CD8-positive, alpha-beta memory T cell (primary cell): ENCODE results near the gene GFOD1. TPM values are rescaled to one million over a fixed set of nuclear protein-coding genes. Genes with fewer than 3 reads are reported as not detected.
A peak's percentile ranks its signal among the peaks of the same experiment; 100 is the strongest.

Experiments used
- CTCF ChIA-PET: fragments of 350-600 bp; sonication (Branson Sonifier 250); formaldehyde crosslinking; loops from one replicate; lab custom pipeline; 2021; ENCODE audit warnings: antibody characterized with exemption; lab: Charles Lee
- POLR2A ChIA-PET: fragments of 350-600 bp; sonication (Branson Sonifier 250); formaldehyde crosslinking; loops from one replicate; lab custom pipeline; 2021; ENCODE audit warnings: antibody characterized with exemption; lab: Charles Lee
- DNase-seq, 5 donors: peaks; one replicate each; pipeline versions ENCODE4 v3.0.0 to v3.0.0-alpha.2; 2020 to 2022; ENCODE audit warnings: mixed read lengths in 1 of 5
- H3K27ac ChIP-seq: one replicate; pipeline ENCODE4 v1.7.0; 2013; ENCODE audit warnings: low read depth, mild to moderate bottlenecking, low read length, moderate library complexity
- H3K27me3 ChIP-seq: 2 replicates; pipeline ENCODE4 v1.7.0; 2013; ENCODE audit warnings: low read length, mild to moderate bottlenecking; ENCODE audit not compliant: insufficient read depth, poor library complexity, severe bottlenecking
- H3K36me3 ChIP-seq: 2 replicates; pipeline ENCODE4 v1.7.0; 2013; ENCODE audit warnings: mild to moderate bottlenecking, low read length, moderate library complexity; ENCODE audit not compliant: insufficient read depth
- H3K4me1 ChIP-seq: 2 replicates; pipeline ENCODE4 v1.7.0; 2013; ENCODE audit warnings: mild to moderate bottlenecking, low read length, moderate library complexity; ENCODE audit not compliant: insufficient read depth
- H3K4me3 ChIP-seq: 2 replicates; pipeline ENCODE4 v1.7.0; 2013; ENCODE audit warnings: mild to moderate bottlenecking, low read length
- H3K9me3 ChIP-seq: 2 replicates; pipeline ENCODE4 v1.7.0; 2013; ENCODE audit warnings: mild to moderate bottlenecking, low read length
- H3K27ac Mint-ChIP-seq, 8 donors: one replicate each; pipeline ENCODE4 v1.8.0; 2020 to 2021; ENCODE audit warnings: mixed read lengths in 8 of 8, mild to moderate bottlenecking in 6 of 8, inconsistent platforms in 3 of 8, moderate library complexity in 3 of 8
- H3K27me3 Mint-ChIP-seq, 2 donors: one replicate each; pipeline ENCODE4 v1.8.0; 2020 to 2021; ENCODE audit warnings: mixed read lengths in 2 of 2, mild to moderate bottlenecking in 1 of 2, moderate library complexity in 1 of 2
- H3K36me3 Mint-ChIP-seq, 3 donors: one replicate each; pipeline ENCODE4 v1.8.0; 2020 to 2021; ENCODE audit warnings: mixed read lengths in 3 of 3, inconsistent platforms in 1 of 3, mild to moderate bottlenecking in 1 of 3
- H3K4me1 Mint-ChIP-seq, 3 donors: one replicate each; pipeline ENCODE4 v1.8.0; 2020 to 2021; ENCODE audit warnings: mixed read lengths in 3 of 3, inconsistent platforms in 1 of 3, mild to moderate bottlenecking in 1 of 3
- H3K4me3 Mint-ChIP-seq, 7 donors: one replicate each; pipeline ENCODE4 v1.8.0; 2020 to 2021; ENCODE audit warnings: mixed read lengths in 7 of 7, mild to moderate bottlenecking in 6 of 7, moderate library complexity in 4 of 7, inconsistent platforms in 2 of 7
- H3K9me3 Mint-ChIP-seq, 5 donors: one replicate each; pipeline ENCODE4 v1.8.0; 2020 to 2022; ENCODE audit warnings: mixed read lengths in 5 of 5, mild to moderate bottlenecking in 3 of 5, moderate library complexity in 2 of 5, inconsistent platforms in 1 of 5
- polyA plus RNA-seq: library from polyadenylated mRNA; unstranded; fragments of 300-500 nt; fragmentation: Illumina TruSeq; gene quantifications from one replicate; pipeline ENCODE4 v1.2.3, GENCODE V29; 2021
- total RNA-seq, 2 experiments: library from RNA; stranded (reverse); gene quantifications; one replicate each; pipeline ENCODE4 v1.2.3, GENCODE V29; 2021

GFOD1 gene
- total and polyA plus RNA-seq, 3 experiments from 2014 or later = 3.6 to 8.7 (median 8.2) TPM

GRCh38 chr6:13480631-13481501, 6.5 kb downstream of the GFOD1 start:
- CTCF ChIA-PET = no interaction called here
- Mint-ChIP-seq H3K27me3 (peaks cover 0 to 2% of the 10 kb centered on the region in 2 donors), H3K9me3 (no peaks in the 10 kb centered on the region), H3K4me3 (peak overlapping the region in 1 of 7 donors; percentile 69), H3K36me3 (peaks cover 0 to 3% (median 2%) of the 10 kb centered on the region in 3 donors), H3K27ac (peak overlapping the region in 3 of 8 donors; percentile 26 to 80 (median 35)), H3K4me1 (peaks cover 35 to 44% (median 41%) of the 10 kb centered on the region in 3 donors)
- peaks cover 11% of the 10 kb centered on the region for H3K4me1 ChIP-seq
- no peak overlapping the region for H3K27ac ChIP-seq
- no peak overlapping the region for H3K4me3 ChIP-seq
- POLR2A ChIA-PET = no interaction called here
- DNase-seq = no peak
- no peaks in the 10 kb centered on the region for H3K9me3 ChIP-seq
- H3K27me3 ChIP-seq = no peaks in the 10 kb centered on the region
- H3K36me3 ChIP-seq = no peaks in the 10 kb centered on the region

GRCh38 chr6:13479971-13480434, 7.4 kb downstream of the GFOD1 start:
- H3K4me1 ChIP-seq = peaks cover 4% of the 10 kb centered on the region
- H3K27ac ChIP-seq = no peak overlapping the region
- Mint-ChIP-seq H3K27me3 (peaks cover 0 to 2% of the 10 kb centered on the region in 2 donors), H3K4me1 (peaks cover 27 to 35% (median 33%) of the 10 kb centered on the region in 3 donors), H3K27ac (no peak overlapping the region), H3K4me3 (no peak overlapping the region), H3K36me3 (peaks cover under 1 to 3% (median 2%) of the 10 kb centered on the region in 3 donors), H3K9me3 (no peaks in the 10 kb centered on the region)
- H3K36me3 ChIP-seq = no peaks in the 10 kb centered on the region
- ChIA-PET POLR2A (no interaction called here), CTCF (no interaction called here)
- DNase-seq = no peak
- H3K27me3 ChIP-seq = no peaks in the 10 kb centered on the region
- no peaks in the 10 kb centered on the region for H3K9me3 ChIP-seq
- no peak overlapping the region for H3K4me3 ChIP-seq

DNA sequence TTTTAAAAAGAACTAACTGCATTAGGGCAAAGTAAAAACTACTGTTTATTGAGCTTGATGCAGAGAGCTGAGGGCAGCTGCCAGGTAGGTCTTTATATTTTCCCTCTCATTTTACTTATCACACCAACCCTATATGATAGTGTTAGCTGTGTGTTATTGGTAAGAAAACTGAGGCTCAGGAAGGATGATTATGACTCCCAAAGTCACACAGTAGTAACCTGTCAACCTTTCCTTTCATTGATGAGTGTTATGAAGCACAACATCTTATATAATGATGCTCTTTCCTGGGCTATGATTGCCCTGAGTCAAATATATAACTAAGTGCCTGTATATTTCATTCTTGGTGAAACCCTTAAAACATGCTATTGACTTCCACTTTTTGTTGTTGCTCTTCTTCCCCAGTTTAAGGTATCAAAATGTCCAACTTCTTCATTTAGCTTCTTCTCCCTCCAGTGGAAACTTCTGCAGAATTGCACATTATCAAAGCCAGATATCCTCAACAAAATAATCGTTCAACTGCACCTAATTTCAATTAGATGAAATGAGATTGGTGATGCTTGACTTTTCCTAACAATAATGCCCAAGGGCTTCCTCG, 8.1 kb downstream of the GFOD1 start:
- no peak for DNase-seq
- H3K27ac Mint-ChIP-seq = no peak overlapping the region
- ChIA-PET POLR2A (no interaction called here), CTCF (interaction anchor here (1.0 kb wide), 1 partner anchor 86 kb away, joined by 4 read pairs; no protein-coding TSS in a partner anchor)
- H3K9me3 Mint-ChIP-seq = no peaks in the 10 kb centered on the region
- H3K27ac ChIP-seq = no peak overlapping the region
- H3K9me3 ChIP-seq = no peaks in the 10 kb centered on the region
- H3K27me3 ChIP-seq = no peaks in the 10 kb centered on the region
- no peak overlapping the region for H3K4me3 ChIP-seq
- peaks cover 20 to 28% (median 26%) of the 10 kb centered on the region in 3 donors for H3K4me1 Mint-ChIP-seq
- H3K36me3 ChIP-seq = no peaks in the 10 kb centered on the region
- peaks cover 0 to 2% of the 10 kb centered on the region in 2 donors for H3K27me3 Mint-ChIP-seq
- H3K36me3 Mint-ChIP-seq = peaks cover 2 to 4% (median 3%) of the 10 kb centered on the region in 3 donors
- H3K4me1 ChIP-seq = no peaks in the 10 kb centered on the region
- no peak overlapping the region for H3K4me3 Mint-ChIP-seq

DNA sequence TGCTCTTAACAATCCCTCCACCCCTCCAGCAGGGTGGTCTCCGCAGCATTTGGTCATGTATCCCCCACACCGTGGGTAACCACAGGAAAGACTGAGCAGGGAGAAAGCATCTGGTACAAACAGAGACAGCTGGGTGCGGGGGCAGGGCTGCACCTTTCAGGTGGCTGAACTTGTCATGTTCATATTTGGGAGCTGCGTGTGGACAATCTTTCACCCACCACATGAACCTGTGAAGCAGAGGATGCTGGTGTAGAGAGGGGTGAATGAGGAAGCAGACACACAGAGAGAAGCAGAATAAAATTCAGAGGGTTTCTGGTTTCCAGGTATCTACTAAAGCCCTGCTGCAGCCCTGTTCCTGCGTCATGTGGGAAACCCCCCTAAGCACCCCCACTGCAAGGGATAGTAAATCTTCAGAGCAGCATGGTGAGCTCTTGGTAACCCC, 8.9 kb downstream of the GFOD1 start:
- Histone ChIP-seq H3K4me3 (no peak overlapping the region), H3K9me3 (no peaks in the 10 kb centered on the region), H3K36me3 (no peaks in the 10 kb centered on the region), H3K4me1 (no peaks in the 10 kb centered on the region), H3K27ac (no peak overlapping the region), H3K27me3 (no peaks in the 10 kb centered on the region)
- peak in 2 of 5 donors; percentile 20 to 41 for DNase-seq
- POLR2A ChIA-PET = interaction anchor here (0.7 kb wide), 1 partner anchor 150 kb away, joined by 3 read pairs; no protein-coding TSS in a partner anchor
- H3K27me3 Mint-ChIP-seq = peaks cover 0 to 2% of the 10 kb centered on the region in 2 donors
- no peaks in the 10 kb centered on the region for H3K9me3 Mint-ChIP-seq
- H3K4me1 Mint-ChIP-seq = peaks cover 13 to 21% (median 18%) of the 10 kb centered on the region in 3 donors
- no peak overlapping the region for H3K4me3 Mint-ChIP-seq
- peaks cover 2 to 4% (median 3%) of the 10 kb centered on the region in 3 donors for H3K36me3 Mint-ChIP-seq
- peak overlapping the region in 4 of 8 donors; percentile 17 to 81 (median 32) for H3K27ac Mint-ChIP-seq
- CTCF ChIA-PET = interaction anchor here (1.0 kb wide), 1 partner anchor 86 kb away, joined by 4 read pairs; no protein-coding TSS in a partner anchor

GRCh38 chr6:13474787-13475186, 12.6 kb downstream of the GFOD1 start:
- H3K36me3 Mint-ChIP-seq = peaks cover 0 to 4% (median 4%) of the 10 kb centered on the region in 3 donors
- no peak for DNase-seq
- Histone ChIP-seq H3K4me1 (no peaks in the 10 kb centered on the region), H3K27me3 (no peaks in the 10 kb centered on the region), H3K9me3 (no peaks in the 10 kb centered on the region), H3K4me3 (no peak overlapping the region), H3K27ac (no peak overlapping the region), H3K36me3 (no peaks in the 10 kb centered on the region)
- ChIA-PET POLR2A (no interaction called here), CTCF (no interaction called here)
- no peak overlapping the region for H3K27ac Mint-ChIP-seq
- no peak overlapping the region for H3K4me3 Mint-ChIP-seq
- H3K4me1 Mint-ChIP-seq = peaks cover 3 to 15% (median 4%) of the 10 kb centered on the region in 3 donors
- H3K27me3 Mint-ChIP-seq = peaks cover 0 to 2% of the 10 kb centered on the region in 2 donors
- no peaks in the 10 kb centered on the region for H3K9me3 Mint-ChIP-seq

- Mint-ChIP-seq H3K27ac (no peak overlapping the region), H3K4me1 (peaks cover 3 to 12% (median 4%) of the 10 kb centered on the region in 3 donors), H3K36me3 (peaks cover 2 to 5% (median 5%) of the 10 kb centered on the region in 3 donors), H3K4me3 (no peak overlapping the region), H3K9me3 (no peaks in the 10 kb centered on the region), H3K27me3 (peaks cover 0 to 2% of the 10 kb centered on the region in 2 donors)
- DNase-seq = no peak
- no peaks in the 10 kb centered on the region for H3K9me3 ChIP-seq
- CTCF ChIA-PET = no interaction called here
- no peak overlapping the region for H3K4me3 ChIP-seq
- POLR2A ChIA-PET = no interaction called here
- no peak overlapping the region for H3K27ac ChIP-seq
- H3K4me1 ChIP-seq = no peaks in the 10 kb centered on the region
- H3K27me3 ChIP-seq = no peaks in the 10 kb centered on the region
- H3K36me3 ChIP-seq = no peaks in the 10 kb centered on the region
Observed at GRCh38 chr6:13474360-13474759, 13.0 kb downstream of the GFOD1 start.

DNA sequence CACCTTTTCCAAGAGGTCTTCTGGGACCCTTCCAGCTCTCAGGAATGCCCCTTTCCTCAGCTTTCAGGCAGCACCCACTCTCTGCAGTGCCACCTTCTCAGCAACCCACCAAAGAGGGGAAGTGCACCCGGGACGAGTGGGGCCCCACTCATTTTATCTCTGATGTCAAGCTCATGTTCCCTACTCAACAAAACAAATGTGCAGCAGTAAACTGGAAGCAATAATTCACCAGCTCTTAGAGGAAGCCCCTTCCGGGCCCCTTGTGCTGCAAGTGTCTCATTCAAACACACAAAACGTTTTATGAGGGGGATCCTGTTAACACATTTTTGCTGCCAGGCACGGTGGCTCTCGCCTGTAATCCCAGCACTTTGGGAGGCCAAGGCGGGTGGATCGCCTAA, 13.6 kb downstream of the GFOD1 start:
- no peak overlapping the region for H3K4me3 Mint-ChIP-seq
- CTCF ChIA-PET = no interaction called here
- no peak overlapping the region for H3K4me3 ChIP-seq
- POLR2A ChIA-PET = no interaction called here
- DNase-seq = no peak
- H3K27me3 ChIP-seq = no peaks in the 10 kb centered on the region
- no peaks in the 10 kb centered on the region for H3K9me3 Mint-ChIP-seq
- peak overlapping the region in 1 of 8 donors; percentile 77 for H3K27ac Mint-ChIP-seq
- H3K36me3 Mint-ChIP-seq = peaks cover 4 to 11% (median 5%) of the 10 kb centered on the region in 3 donors
- no peak overlapping the region for H3K27ac ChIP-seq
- no peaks in the 10 kb centered on the region for H3K4me1 ChIP-seq
- peaks cover 0 to 2% of the 10 kb centered on the region in 2 donors for H3K27me3 Mint-ChIP-seq
- H3K4me1 Mint-ChIP-seq = peaks cover 3 to 10% (median 4%) of the 10 kb centered on the region in 3 donors
- no peaks in the 10 kb centered on the region for H3K36me3 ChIP-seq
- H3K9me3 ChIP-seq = no peaks in the 10 kb centered on the region
